Lower leg skin (tissue), 4 donors: ENCODE results near the gene MAP4K2. TPM values are rescaled to one million over a fixed set of nuclear protein-coding genes. Genes with fewer than 3 reads are reported as not detected.

Experiments used
- DNase-seq, 2 donors: peaks; one replicate each; pipeline ENCODE4 v3.0.0-alpha.2; 2019; ENCODE audit warnings: low spot score in 2 of 2
- H3K4me3 ChIP-seq: fragments of 200-600 bp; sonication (generic); 2 replicates; pipeline ENCODE4 v1.5.1; 2017; ENCODE audit warnings: mild to moderate bottlenecking, low read depth; ENCODE audit not compliant: poor library complexity, severe bottlenecking
- POLR2A ChIP-seq, 2 donors: fragments of 450-650 bp; IDR thresholded peaks; one replicate each; pipeline ENCODE4 v1.6.1; 2016 to 2017; ENCODE audit warnings: antibody characterized with exemption in 2 of 2, mild to moderate bottlenecking in 1 of 2, moderate library complexity in 1 of 2
- WGBS, 2 donors: methylation state at CpG; one replicate each; pipeline ENCODE4 v1.1.5; 2018; 5-methylcytosine and 5-hydroxymethylcytosine counted together
- intact Hi-C: fragments of 100-400 bp; cut with DNase I; formaldehyde crosslinking; loops from one replicate; pipeline ENCODE4 v1.15.0; 2023; ENCODE audit warnings: low total_unique reads
- total RNA-seq, 4 donors: library from RNA; depleted of rRNA; stranded (reverse); fragments of >200 nt; gene quantifications; one replicate each; pipeline ENCODE4 v1.1.0, GENCODE V29; 2016
- TF ChIP-seq, protein P1 (sequence below), 3 donors: fragments of 450-650 bp; IDR thresholded peaks; one replicate each; pipeline ENCODE4 v1.5.1; 2016; ENCODE audit warnings: antibody characterized with exemption in 3 of 3, mild to moderate bottlenecking in 3 of 3, moderate library complexity in 2 of 3

The MAP4K2 gene
- total RNA-seq, 4 donors from 2014 or later = 9.3 to 29.8 (median 19.5) TPM

DNA sequence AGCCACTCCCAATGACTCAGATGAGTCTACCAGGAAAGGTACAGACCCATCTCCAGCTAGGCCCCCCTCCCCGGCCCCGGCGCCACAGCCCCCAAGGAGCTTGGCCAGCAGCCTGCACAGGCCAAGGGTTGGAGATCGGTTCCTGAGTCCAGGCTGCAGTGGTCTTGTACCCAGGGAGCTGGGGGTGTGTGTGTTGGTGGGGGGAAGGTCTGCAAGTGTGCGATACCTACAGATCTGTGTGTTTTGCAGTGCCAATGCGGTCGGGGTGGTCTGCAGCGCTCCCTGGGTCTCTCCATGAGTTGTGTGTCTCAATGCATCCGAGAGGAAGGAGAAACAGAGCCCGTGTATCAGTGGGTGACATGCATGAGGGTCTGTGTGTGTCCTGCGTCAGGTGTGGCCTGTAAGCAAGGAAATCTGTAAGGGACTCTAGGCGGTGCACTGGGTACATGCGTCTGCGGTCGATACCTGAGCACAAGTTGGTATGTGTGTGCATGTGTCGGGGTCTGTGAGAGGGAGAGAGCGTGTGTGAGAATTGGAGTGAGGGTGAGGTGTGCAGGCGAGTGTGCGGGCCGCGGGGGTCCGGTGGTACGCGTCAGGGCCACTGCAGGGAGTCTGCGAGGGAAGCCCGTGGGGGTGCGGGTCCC lies 40.8 kb upstream of the MAP4K2 start:
- intact Hi-C loops = no loop called here
- no peak for TF ChIP-seq POLR2A (IDR thresholded peaks at IDR 0.05)
- TF ChIP-seq, protein P1, sequence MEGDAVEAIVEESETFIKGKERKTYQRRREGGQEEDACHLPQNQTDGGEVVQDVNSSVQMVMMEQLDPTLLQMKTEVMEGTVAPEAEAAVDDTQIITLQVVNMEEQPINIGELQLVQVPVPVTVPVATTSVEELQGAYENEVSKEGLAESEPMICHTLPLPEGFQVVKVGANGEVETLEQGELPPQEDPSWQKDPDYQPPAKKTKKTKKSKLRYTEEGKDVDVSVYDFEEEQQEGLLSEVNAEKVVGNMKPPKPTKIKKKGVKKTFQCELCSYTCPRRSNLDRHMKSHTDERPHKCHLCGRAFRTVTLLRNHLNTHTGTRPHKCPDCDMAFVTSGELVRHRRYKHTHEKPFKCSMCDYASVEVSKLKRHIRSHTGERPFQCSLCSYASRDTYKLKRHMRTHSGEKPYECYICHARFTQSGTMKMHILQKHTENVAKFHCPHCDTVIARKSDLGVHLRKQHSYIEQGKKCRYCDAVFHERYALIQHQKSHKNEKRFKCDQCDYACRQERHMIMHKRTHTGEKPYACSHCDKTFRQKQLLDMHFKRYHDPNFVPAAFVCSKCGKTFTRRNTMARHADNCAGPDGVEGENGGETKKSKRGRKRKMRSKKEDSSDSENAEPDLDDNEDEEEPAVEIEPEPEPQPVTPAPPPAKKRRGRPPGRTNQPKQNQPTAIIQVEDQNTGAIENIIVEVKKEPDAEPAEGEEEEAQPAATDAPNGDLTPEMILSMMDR (IDR thresholded peaks at IDR 0.05) = no peak
- 33 to 37% methylated on average over 27 of the region's 27 CpGs for WGBS, 2 donors
- no peak for DNase-seq
- peak overlapping the region; percentile 12 for H3K4me3 ChIP-seq

DNA sequence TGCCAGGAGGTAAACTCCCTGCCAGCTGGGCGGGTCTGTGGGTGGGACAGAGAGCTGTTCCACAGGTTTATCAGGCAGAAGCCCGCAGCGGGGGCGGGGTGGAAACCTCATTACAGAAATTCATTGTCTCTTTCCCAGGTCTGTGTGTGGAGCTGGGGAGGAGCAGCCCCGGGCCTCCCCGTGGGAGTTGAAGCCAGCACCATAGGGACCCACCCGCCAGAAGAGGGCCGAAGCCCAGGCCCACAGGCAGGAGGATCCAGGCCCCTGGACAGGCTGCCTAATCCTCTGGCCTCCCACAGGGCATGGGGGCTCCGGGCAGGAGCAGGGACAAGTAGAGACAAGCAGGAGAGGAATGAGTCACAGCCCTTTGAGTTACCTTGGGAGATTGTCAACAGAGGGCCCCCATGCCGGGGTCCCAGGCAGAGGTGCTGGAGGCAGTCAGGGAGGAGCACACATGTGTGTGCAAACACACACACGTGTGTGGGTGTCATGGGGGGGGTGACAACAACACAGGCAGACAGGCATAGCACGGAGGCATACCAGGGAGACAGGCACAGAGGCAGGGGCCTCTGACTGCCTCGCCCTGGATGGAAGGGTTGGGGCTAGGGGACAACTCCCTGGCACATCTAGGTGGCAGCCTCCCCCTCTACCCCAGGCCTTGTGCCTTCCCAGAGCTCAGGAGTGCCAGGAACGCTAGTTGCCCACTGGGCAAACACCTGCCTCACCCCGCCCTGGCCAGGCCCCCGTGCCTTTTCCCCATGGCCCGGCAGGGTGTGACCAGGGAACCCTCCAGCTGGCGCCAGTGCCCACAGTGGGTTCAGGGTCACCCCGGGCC lies 40.1 kb upstream of the MAP4K2 start:
- 53 to 54% methylated on average over 17 to 19 of the region's 19 CpGs for WGBS, 2 donors
- DNase-seq = peak in 1 of 2 donors; percentile 74
- H3K4me3 ChIP-seq = peak overlapping the region; percentile 12
- intact Hi-C loops = no loop called here
- TF ChIP-seq, protein P1 (IDR thresholded peaks at IDR 0.05) = no peak
- TF ChIP-seq POLR2A (IDR thresholded peaks at IDR 0.05) = no peak

GRCh38 chr11:64842366-64842759 lies 39.3 kb upstream of the MAP4K2 start:
- 41 to 55% methylated on average over 6 of the region's 6 CpGs for WGBS, 2 donors
- no peak for DNase-seq
- intact Hi-C loops = no loop called here
- no peak for TF ChIP-seq POLR2A (IDR thresholded peaks at IDR 0.05)
- TF ChIP-seq, protein P1 (IDR thresholded peaks at IDR 0.05) = no peak
- H3K4me3 ChIP-seq = no peak overlapping the region

DNA sequence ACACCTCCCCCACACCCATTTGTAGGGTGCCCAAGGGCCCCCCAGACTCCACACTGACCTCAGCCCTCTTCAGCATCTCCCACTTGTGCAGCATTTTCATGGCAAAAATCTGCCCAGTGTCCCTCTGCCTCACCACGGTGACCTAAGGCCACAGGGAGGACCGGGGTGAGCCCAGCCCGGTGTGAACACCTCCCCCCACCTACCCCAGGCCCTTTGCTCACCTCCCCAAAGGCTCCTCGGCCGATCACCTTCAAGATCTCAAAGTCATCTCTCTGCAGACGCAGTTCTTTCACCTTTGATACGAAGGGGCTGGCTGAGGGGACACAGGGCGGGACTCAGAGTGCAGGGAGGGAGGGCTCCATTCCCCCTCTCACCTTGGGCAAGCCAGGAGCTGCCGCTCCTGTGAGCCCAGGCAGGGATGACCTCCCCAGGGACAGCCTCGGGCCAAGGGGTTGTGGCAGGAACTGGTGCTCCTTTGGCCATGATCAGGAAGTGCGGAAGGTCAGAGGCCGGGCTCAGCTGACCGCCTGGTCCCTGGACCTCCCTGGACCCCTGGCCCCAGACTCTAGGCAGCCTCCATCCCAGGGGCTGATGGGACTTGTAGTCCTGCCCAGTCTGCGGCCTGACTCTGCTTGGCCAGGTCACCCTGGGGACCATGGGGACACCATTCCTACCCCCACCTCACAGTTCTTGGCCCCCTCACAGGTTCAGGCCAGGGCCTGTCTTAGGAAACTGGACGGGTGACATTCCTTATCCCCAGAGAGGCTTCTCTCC lies 38.8 kb upstream of the MAP4K2 start:
- H3K4me3 ChIP-seq = no peak overlapping the region
- WGBS, 2 donors = 61 to 72% methylated on average over 15 of the region's 15 CpGs
- intact Hi-C loops = no loop called here
- TF ChIP-seq, protein P1 (IDR thresholded peaks at IDR 0.05) = no peak
- no peak for TF ChIP-seq POLR2A (IDR thresholded peaks at IDR 0.05)
- DNase-seq = no peak

DNA sequence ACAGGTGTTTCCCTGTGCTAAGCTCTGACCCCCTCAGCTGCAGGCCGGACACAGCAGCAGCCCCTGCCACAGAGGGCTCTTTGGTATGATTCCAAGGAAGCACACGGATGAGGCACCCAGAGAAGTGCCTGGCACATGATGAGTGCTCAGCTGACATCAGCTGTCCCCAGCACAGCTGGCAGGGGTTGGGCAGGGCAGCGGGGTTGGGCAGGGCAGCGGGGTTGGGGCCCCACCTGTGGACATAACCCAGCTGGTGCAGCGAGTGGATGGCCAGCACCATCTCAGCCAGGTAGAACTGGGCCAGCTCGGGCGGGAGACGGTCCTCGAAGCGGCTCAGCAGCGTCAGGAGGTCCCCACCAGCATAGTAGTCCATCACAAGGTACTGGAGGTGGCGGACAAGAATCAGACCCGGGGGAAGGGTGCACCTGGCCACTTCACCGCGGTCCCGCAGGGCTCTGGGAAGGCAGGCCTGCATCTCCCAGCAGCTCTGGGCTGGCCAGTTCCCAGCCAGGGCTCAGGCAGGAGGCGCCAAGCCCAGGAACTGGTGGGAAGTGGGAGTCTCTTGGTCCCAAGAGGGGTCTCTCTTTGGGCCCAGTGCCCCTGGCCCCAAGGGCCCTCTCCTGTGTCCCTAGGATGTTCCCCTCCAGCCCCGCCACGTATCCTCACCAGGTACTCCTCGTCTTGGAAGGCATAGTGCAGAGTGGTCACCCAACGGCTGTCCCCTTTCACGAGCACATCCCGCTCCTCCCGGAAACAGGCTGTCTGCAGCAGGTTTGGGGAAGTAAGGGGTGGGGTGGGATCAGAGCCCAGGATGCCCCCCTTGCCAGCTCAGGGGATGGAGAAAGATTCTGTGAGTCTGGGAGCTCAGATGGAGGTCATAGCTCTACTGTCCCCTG lies 37.1 kb upstream of the MAP4K2 start:
- DNase-seq = no peak
- WGBS, 2 donors = 88% methylated on average over 22 to 23 of the region's 24 CpGs
- TF ChIP-seq, protein P1 (IDR thresholded peaks at IDR 0.05) = no peak
- TF ChIP-seq POLR2A (IDR thresholded peaks at IDR 0.05) = no peak
- intact Hi-C loops = no loop called here
- H3K4me3 ChIP-seq = no peak overlapping the region
